BE2C (cell line): ENCODE data around the gene GSE1.

ENCODE experiments used
- DNase-seq: peaks from one replicate; pipeline ENCODE4 v3.0.0-alpha.2; 2020
- H3K27me3 ChIP-seq: fragments of 250-450 bp; sonication (Bioruptor Pico); 2 replicates; pipeline ENCODE4 v1.5.1; 2020; ENCODE audit warnings: mild to moderate bottlenecking
- H3K36me3 ChIP-seq: fragments of 250-450 bp; sonication (Bioruptor Pico); 2 replicates; pipeline ENCODE4 v1.5.1; 2020; ENCODE audit warnings: mild to moderate bottlenecking
- H3K4me1 ChIP-seq: fragments of 250-450 bp; sonication (Bioruptor Pico); 2 replicates; pipeline ENCODE4 v1.5.1; 2020
- H3K4me3 ChIP-seq: 2 replicates; pipeline ENCODE4 v1.5.1; 2011; ENCODE audit warnings: low read depth, low read length
- H3K9me3 ChIP-seq: fragments of 250-450 bp; sonication (Bioruptor Pico); 2 replicates; pipeline ENCODE4 v1.5.1; 2020
- TF ChIP-seq, protein P1 (sequence below): IDR thresholded peaks from 2 replicates; pipeline ENCODE4 v1.5.1; 2012; ENCODE audit warnings: mild to moderate bottlenecking, low read depth, low read length

Gene GSE1

DNA sequence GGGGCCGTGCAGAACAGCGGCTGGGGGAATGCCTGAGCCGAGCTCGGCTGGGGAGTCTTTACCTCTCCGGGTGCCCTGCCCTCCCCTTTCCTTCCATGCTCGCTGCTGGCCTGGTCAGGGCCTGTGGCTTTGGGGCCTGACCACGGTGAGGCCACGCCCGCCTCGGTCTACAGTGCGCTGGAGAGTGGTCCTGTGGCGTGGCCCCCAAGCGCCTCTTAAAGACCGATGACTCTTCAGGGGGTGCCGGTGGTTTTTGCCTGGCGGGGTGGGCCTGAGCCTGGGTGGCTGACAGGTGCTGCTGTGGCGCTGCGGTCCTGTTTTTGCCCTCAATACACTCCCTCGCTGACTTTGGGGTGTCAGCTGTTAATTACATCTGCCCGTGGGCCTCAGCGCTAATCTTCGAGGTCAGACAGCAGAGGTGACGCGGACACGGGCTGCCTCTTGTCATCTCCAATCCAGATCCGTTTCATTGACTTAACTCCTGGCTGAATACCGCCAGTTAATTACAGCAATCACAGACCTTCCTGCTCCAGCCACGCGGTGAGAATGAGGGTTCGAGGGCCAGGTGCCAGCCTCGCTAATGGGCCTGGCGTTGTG lies 29.7 kb downstream of the GSE1 start:
- no peak for DNase-seq
- H3K4me3 ChIP-seq = no peak overlapping the region
- TF ChIP-seq, protein P1, sequence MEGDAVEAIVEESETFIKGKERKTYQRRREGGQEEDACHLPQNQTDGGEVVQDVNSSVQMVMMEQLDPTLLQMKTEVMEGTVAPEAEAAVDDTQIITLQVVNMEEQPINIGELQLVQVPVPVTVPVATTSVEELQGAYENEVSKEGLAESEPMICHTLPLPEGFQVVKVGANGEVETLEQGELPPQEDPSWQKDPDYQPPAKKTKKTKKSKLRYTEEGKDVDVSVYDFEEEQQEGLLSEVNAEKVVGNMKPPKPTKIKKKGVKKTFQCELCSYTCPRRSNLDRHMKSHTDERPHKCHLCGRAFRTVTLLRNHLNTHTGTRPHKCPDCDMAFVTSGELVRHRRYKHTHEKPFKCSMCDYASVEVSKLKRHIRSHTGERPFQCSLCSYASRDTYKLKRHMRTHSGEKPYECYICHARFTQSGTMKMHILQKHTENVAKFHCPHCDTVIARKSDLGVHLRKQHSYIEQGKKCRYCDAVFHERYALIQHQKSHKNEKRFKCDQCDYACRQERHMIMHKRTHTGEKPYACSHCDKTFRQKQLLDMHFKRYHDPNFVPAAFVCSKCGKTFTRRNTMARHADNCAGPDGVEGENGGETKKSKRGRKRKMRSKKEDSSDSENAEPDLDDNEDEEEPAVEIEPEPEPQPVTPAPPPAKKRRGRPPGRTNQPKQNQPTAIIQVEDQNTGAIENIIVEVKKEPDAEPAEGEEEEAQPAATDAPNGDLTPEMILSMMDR = no peak
- peaks cover 29% of the 10 kb centered on the region for H3K4me1 ChIP-seq
- H3K9me3 ChIP-seq = no peaks in the 10 kb centered on the region
- H3K36me3 ChIP-seq = peaks cover 50% of the 10 kb centered on the region
- no peaks in the 10 kb centered on the region for H3K27me3 ChIP-seq

- Histone ChIP-seq H3K36me3 (peaks cover 55% of the 10 kb centered on the region), H3K4me1 (peaks cover 31% of the 10 kb centered on the region), H3K4me3 (no peak overlapping the region), H3K27me3 (no peaks in the 10 kb centered on the region), H3K9me3 (no peaks in the 10 kb centered on the region)
- no peak for DNase-seq
- TF ChIP-seq, protein P1 = no peak
Observed at GRCh38 chr16:85643631-85644030, 30.5 kb downstream of the GSE1 start.

DNA sequence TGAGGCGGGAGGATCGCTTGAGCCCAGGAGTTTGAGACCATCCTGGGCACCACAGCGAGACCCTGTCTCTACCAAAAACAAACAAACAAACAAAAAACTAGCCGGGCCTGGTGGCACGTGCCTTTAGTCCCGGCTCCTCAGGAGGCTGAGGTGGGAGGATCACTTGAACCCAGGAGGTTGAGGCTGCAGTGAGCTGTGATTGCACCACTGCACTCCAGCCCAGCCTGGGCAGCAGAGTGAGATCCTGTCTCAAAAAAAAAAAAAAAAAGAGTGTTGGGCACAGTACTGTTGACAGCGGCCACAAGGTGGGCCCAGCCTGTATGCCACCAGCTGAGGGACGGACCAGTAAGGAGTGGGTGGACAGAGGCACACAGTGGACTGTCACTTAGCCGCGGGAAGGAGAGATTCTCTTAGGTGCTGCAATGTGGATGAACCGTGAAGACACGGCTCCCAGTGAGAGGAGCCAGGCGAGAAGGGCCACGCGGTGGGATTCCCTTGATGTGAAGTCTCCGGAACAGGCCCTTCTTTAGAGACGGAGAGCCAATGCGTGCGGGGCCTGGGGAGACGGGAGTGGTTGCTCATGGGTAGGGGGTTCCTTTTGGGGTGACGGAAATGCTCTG lies 31.1 kb downstream of the GSE1 start:
- peaks cover 57% of the 10 kb centered on the region for H3K36me3 ChIP-seq
- TF ChIP-seq, protein P1 = no peak
- no peaks in the 10 kb centered on the region for H3K9me3 ChIP-seq
- no peaks in the 10 kb centered on the region for H3K27me3 ChIP-seq
- peaks cover 32% of the 10 kb centered on the region for H3K4me1 ChIP-seq
- no peak overlapping the region for H3K4me3 ChIP-seq
- DNase-seq = no peak

DNA sequence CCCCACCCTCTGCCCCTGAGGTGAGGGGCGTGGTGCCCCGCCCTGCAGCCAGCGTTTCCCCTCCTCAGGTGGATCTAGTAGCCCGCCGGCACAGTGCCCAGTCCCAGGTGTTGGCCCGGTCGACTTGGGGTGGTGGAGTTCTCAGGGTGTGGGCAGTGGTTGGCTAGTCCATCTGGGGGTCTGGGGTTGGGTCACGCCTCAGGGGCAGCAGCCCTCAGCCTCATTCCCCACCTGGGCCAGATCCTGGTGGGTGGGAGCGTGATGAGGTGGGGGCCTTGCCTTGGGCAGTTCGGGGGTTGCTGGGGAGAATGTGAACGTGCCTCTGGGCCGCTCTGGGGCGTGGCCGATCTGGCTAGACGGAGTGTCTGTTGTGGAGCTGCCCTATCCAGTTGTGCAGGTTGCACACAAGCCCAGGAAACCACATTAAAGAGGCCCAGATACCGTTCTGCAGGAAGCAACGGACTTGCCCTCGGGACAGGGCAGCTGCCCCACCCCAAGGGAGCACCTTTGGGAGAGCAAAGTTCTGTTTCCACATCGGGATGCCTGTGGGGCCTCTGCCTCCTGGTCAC lies 32.0 kb downstream of the GSE1 start:
- Histone ChIP-seq H3K36me3 (peaks cover 60% of the 10 kb centered on the region), H3K4me1 (peaks cover 32% of the 10 kb centered on the region), H3K4me3 (no peak overlapping the region), H3K9me3 (no peaks in the 10 kb centered on the region), H3K27me3 (no peaks in the 10 kb centered on the region)
- TF ChIP-seq, protein P1 = no peak
- DNase-seq = no peak

GRCh38 chr16:85646358-85646907 lies 33.3 kb downstream of the GSE1 start:
- H3K4me1 ChIP-seq = peaks cover 39% of the 10 kb centered on the region
- no peak overlapping the region for H3K4me3 ChIP-seq
- peaks cover 54% of the 10 kb centered on the region for H3K36me3 ChIP-seq
- H3K9me3 ChIP-seq = no peaks in the 10 kb centered on the region
- DNase-seq = no peak
- no peaks in the 10 kb centered on the region for H3K27me3 ChIP-seq
- TF ChIP-seq, protein P1 = no peak

GRCh38 chr16:85646976-85647375 lies 33.9 kb downstream of the GSE1 start:
- Histone ChIP-seq H3K4me3 (no peak overlapping the region), H3K4me1 (peaks cover 45% of the 10 kb centered on the region), H3K9me3 (no peaks in the 10 kb centered on the region), H3K36me3 (peaks cover 54% of the 10 kb centered on the region), H3K27me3 (no peaks in the 10 kb centered on the region)
- TF ChIP-seq, protein P1 = no peak
- no peak for DNase-seq
